HG03039 (cell line): ENCODE results near the gene FBLN2.
"Not testable (repeated sequence)": the region's sequence is repeated elsewhere in the genome, so short reads cannot be mapped to it uniquely, and the experiment has no call there.

Experiments used
- ATAC-seq: cut with Tn5 transposase; IDR thresholded peaks from one replicate; pipeline ENCODE4 v1.9.1; 2021; ENCODE audit warnings: mild to moderate bottlenecking, moderate library complexity; ENCODE audit not compliant: unreplicated experiment

The FBLN2 gene

GRCh38 chr3:13546667-13547171, 2.2 kb upstream of the FBLN2 start:
- ATAC-seq = no peak

GRCh38 chr3:13547591-13548371, 1.1 kb upstream of the FBLN2 start:
- no peak for ATAC-seq

GRCh38 chr3:13549623-13550422, 898 bp downstream of the FBLN2 start:
- no peak for ATAC-seq

GRCh38 chr3:13550423-13550690, 1.4 kb downstream of the FBLN2 start:
- ATAC-seq = no peak

- no peak for ATAC-seq
Measured at GRCh38 chr3:13550791-13551360, 2.0 kb downstream of the FBLN2 start.

GRCh38 chr3:13552857-13553652, 4.1 kb downstream of the FBLN2 start:
- no peak for ATAC-seq

GRCh38 chr3:13553686-13554085, 4.8 kb downstream of the FBLN2 start:
- ATAC-seq = no peak

- ATAC-seq = no peak
Measured at GRCh38 chr3:13555753-13556152, 6.8 kb downstream of the FBLN2 start.

- ATAC-seq = no peak
Measured at GRCh38 chr3:13556207-13556606, 7.3 kb downstream of the FBLN2 start.

- no peak for ATAC-seq
Measured at GRCh38 chr3:13556917-13557316, 8.0 kb downstream of the FBLN2 start.

- no peak for ATAC-seq
Measured at GRCh38 chr3:13557417-13557816, 8.5 kb downstream of the FBLN2 start.

- no peak for ATAC-seq
Measured at GRCh38 chr3:13557926-13558325, 9.0 kb downstream of the FBLN2 start.

GRCh38 chr3:13558651-13559050, 9.7 kb downstream of the FBLN2 start:
- no peak for ATAC-seq

GRCh38 chr3:13559764-13560525, 11.0 kb downstream of the FBLN2 start:
- no peak for ATAC-seq

- ATAC-seq = no peak
Measured at GRCh38 chr3:13561376-13561775, 12.5 kb downstream of the FBLN2 start.

- ATAC-seq = no peak
Measured at GRCh38 chr3:13561967-13562366, 13.0 kb downstream of the FBLN2 start.

GRCh38 chr3:13562421-13562820, 13.5 kb downstream of the FBLN2 start:
- ATAC-seq = not testable (repeated sequence)

- no peak for ATAC-seq
Measured at GRCh38 chr3:13563321-13563720, 14.4 kb downstream of the FBLN2 start.

GRCh38 chr3:13563911-13564310, 15.0 kb downstream of the FBLN2 start:
- ATAC-seq = no peak
